ENCODE measurements around the gene CCNG2.

The CCNG2 gene

DNA sequence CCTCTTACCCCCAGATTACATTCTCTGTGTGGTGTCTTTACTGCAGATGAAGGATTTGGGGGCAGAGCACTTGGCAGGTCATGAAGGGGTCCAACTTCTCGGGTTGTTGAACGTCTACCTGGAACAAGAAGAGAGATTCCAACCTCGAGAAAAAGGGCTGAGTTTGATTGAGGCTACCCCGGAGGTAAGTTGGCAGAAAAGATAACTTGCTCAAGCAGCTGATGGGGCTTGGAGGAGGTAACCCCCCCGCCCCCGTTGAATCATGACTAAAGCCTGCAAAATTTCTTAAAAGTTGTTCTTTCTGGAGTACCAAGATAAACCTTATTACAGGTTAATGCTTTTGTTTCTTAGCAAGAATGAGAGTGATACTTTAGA lies 1.5 kb downstream of the CCNG2 start:
- in situ Hi-C loops (cut with HindIII; ENCODE audit: low sequenced_read_pairs) = no loop called here
- DNase-seq (ENCODE audit: low read depth) = no peak
- TF ChIP-seq, protein P1, sequence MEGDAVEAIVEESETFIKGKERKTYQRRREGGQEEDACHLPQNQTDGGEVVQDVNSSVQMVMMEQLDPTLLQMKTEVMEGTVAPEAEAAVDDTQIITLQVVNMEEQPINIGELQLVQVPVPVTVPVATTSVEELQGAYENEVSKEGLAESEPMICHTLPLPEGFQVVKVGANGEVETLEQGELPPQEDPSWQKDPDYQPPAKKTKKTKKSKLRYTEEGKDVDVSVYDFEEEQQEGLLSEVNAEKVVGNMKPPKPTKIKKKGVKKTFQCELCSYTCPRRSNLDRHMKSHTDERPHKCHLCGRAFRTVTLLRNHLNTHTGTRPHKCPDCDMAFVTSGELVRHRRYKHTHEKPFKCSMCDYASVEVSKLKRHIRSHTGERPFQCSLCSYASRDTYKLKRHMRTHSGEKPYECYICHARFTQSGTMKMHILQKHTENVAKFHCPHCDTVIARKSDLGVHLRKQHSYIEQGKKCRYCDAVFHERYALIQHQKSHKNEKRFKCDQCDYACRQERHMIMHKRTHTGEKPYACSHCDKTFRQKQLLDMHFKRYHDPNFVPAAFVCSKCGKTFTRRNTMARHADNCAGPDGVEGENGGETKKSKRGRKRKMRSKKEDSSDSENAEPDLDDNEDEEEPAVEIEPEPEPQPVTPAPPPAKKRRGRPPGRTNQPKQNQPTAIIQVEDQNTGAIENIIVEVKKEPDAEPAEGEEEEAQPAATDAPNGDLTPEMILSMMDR (IDR thresholded peaks at IDR 0.05; ENCODE audit: low read depth, low read length, missing control alignments) = no peak
- peak overlapping the region; percentile 95 for H3K4me3 ChIP-seq (ENCODE audit: low read depth, low read length)

DNA sequence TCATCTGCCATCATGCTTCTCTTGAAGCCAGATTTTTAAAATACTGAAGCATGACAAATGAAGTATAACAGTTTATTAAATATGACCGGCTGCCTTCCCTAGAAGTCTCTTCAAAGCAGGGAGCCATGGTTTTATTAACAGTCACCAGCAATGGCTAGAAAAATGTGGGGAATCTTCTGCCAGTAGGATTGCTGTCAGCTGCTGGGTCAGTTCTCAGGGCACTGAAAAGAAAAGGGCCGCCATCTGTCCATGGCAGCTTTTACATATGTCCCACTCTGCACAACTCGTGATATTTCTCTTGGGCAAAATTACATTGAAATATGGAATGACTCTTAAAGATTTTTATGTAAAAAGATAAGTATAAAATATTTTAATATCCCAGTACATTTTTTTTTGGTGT lies 2.8 kb downstream of the CCNG2 start:
- TF ChIP-seq, protein P1 (IDR thresholded peaks at IDR 0.05; ENCODE audit: low read depth, low read length, missing control alignments) = no peak
- in situ Hi-C loops (cut with HindIII; ENCODE audit: low sequenced_read_pairs) = loop anchor here (5.0 kb wide), 2 partner anchors 78 to 103 kb away; no protein-coding TSS in a partner anchor

DNA sequence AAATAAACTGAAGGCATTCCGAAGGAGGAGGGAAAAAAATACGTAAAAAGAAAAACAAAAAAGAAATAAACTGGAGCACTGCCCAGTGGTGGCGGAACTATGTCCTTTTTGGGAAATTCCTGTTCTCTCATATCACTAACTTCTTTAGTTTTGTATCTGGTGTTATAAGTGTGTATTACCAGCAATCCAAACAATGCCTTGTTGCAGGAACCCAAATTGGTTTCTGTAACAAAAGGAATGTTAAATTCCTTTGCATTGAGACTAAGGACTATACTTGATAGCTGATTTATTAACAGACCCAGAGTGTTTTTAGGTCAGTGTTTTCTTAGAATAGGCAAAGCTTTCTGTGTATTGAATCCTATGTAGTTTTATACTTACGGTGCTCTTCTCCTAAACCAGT lies 6.6 kb downstream of the CCNG2 start:
- TF ChIP-seq, protein P1 (IDR thresholded peaks at IDR 0.05; ENCODE audit: low read depth, low read length, missing control alignments) = no peak
- H3K4me3 ChIP-seq (ENCODE audit: low read depth, low read length) = no peak overlapping the region
- in situ Hi-C loops (cut with HindIII; ENCODE audit: low sequenced_read_pairs) = loop anchor here (5.0 kb wide), 2 partner anchors 81 to 106 kb away; no protein-coding TSS in a partner anchor
- no peak for DNase-seq (ENCODE audit: low read depth)

More for the DNA sequence above, 2.8 kb downstream of the CCNG2 start:
- H3K4me3 ChIP-seq (ENCODE audit: low read depth, low read length) = no peak overlapping the region
- DNase-seq (ENCODE audit: low read depth) = no peak

DNA sequence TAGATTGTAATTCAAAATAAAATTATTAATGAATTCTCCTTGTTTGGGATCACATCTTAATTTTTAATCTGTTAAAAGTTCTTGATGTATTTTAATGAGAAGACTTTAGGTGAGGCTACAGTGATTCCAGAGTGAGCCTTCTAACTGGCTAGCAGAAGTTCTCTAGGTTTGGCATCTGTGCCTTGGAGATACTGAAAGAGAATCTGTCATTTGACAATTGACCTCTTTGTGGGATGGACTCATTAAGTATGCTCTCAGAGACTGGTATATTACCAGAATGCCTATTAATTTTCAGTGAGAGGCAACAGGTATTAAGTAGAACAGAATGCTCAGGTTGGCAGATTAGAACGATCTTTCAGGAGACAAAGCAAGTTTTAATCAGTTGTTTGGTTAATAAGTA lies 10.2 kb downstream of the CCNG2 start:
- DNase-seq (ENCODE audit: low read depth) = no peak
- TF ChIP-seq, protein P1 (IDR thresholded peaks at IDR 0.05; ENCODE audit: low read depth, low read length, missing control alignments) = no peak
- in situ Hi-C loops (cut with HindIII; ENCODE audit: low sequenced_read_pairs) = no loop called here
- H3K4me3 ChIP-seq (ENCODE audit: low read depth, low read length) = no peak overlapping the region

DNA sequence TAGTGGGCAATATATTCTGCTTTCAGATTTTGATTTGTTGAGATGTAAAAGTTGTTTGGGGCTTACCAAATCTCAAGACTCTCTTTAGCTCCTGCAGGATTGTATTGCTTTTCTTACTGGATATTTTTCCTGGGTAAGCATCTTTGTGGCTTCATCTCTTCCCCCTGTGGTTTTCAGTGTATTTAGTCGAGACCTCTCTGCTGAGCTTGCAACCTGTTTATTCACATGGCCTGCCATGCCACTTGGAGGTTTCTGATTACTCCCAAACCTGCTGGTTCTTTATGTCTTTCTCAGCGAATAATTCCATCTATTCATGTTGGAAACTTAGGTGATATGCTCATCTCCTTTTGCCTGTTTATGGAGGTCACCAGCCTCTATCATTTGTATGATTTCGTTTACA lies 10.9 kb downstream of the CCNG2 start:
- TF ChIP-seq, protein P1 (IDR thresholded peaks at IDR 0.05; ENCODE audit: low read depth, low read length, missing control alignments) = no peak
- no peak overlapping the region for H3K4me3 ChIP-seq (ENCODE audit: low read depth, low read length)
- in situ Hi-C loops (cut with HindIII; ENCODE audit: low sequenced_read_pairs) = no loop called here
- no peak for DNase-seq (ENCODE audit: low read depth)

DNA sequence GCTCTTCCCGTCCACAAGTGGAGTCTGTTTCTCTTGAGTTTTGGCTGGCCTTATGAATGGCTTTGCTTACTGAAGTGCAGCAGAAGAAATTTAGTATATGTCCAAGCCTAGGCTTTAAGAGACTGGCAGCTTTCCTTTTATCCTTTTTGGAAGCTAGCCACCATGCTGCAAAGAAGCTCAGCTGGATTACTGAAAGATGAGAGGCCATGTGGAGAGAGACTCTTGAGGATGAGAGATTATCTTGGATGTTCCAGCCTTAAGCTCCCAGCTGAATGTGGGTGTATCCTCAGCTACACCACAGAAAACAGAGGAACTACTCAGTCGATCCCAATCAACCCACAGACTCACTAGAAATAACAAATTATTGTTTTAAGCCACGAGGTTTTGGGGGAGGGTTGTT lies 12.5 kb downstream of the CCNG2 start:
- no peak for DNase-seq (ENCODE audit: low read depth)
- in situ Hi-C loops (cut with HindIII; ENCODE audit: low sequenced_read_pairs) = no loop called here

More for the DNA sequence above, 12.5 kb downstream of the CCNG2 start:
- H3K4me3 ChIP-seq (ENCODE audit: low read depth, low read length) = no peak overlapping the region
- TF ChIP-seq, protein P1 (IDR thresholded peaks at IDR 0.05; ENCODE audit: low read depth, low read length, missing control alignments) = no peak

Measured in astrocyte of the cerebellum (primary cell).